Right lobe of liver (tissue), 6 donors: Measurements from ENCODE around the gene CNGB1. TPM values are rescaled to one million over a fixed set of nuclear protein-coding genes. Genes with fewer than 3 reads are reported as not detected.

ENCODE experiments used
- ATAC-seq, 4 donors: fragments of 200-7000 bp; cut with Tn5 transposase; one replicate each; pipeline ENCODE4 v1.9.1; 2020; ENCODE audit warnings: mild to moderate bottlenecking in 4 of 4, moderate library complexity in 4 of 4
- DNase-seq, 3 donors: peaks; one replicate each; pipeline ENCODE4 v3.0.0-alpha.2; 2020
- H3K27ac ChIP-seq, 3 donors: fragments of 200-600 bp; one replicate each; pipeline ENCODE4 v1.8.0; 2022
- H3K27me3 ChIP-seq, 2 donors: fragments of 200-600 bp; one replicate each; pipeline ENCODE4 v1.8.0; 2022
- H3K36me3 ChIP-seq, 4 donors: fragments of 200-600 bp; sonication (generic) in 1 of 4; one replicate each; pipeline versions ENCODE4 v1.5.1 to v1.8.0; 2017 to 2022; ENCODE audit warnings: control low read depth in 1 of 4
- H3K4me1 ChIP-seq, 4 donors: fragments of 200-600 bp; sonication (generic) in 1 of 4; one replicate each; pipeline versions ENCODE4 v1.5.1 to v1.8.0; 2017 to 2022; ENCODE audit warnings: control low read depth in 1 of 4
- H3K4me3 ChIP-seq, 3 donors: fragments of 200-600 bp; one replicate each; pipeline ENCODE4 v1.8.0; 2022
- H3K9me3 ChIP-seq, 4 donors: fragments of 200-600 bp; sonication (generic) in 1 of 4; one replicate each; pipeline versions ENCODE4 v1.5.1 to v1.8.0; 2017 to 2022; ENCODE audit warnings: control low read depth in 1 of 4
- CTCF ChIP-seq, 4 donors: fragments of 200-600 bp in 3 of 4; fragments of 450-650 bp in 1 of 4; IDR thresholded peaks; one replicate each; pipeline versions ENCODE4 v1.5.1 to v1.8.0; 2016 to 2022; ENCODE audit warnings: antibody characterized with exemption in 4 of 4, mild to moderate bottlenecking in 2 of 4
- POLR2A ChIP-seq: fragments of 450-650 bp; IDR thresholded peaks from one replicate; pipeline ENCODE4 v1.6.1; 2017; ENCODE audit warnings: antibody characterized with exemption, mild to moderate bottlenecking
- WGBS: methylation state at CpG from one replicate; pipeline ENCODE4 v1.1.6; 2018; ENCODE audit warnings: low coverage, low lambda C conversion rate; ENCODE audit not compliant: insufficient coverage; ENCODE audit errors: missing lambda C conversion rate; 5-methylcytosine and 5-hydroxymethylcytosine counted together
- intact Hi-C, 2 donors: fragments of 100-400 bp; cut with DNase I; formaldehyde crosslinking; loops; one replicate each; pipeline versions ENCODE4 v1.11.2 to v1.14.1; 2022
- total RNA-seq, 6 experiments: library from RNA; depleted of rRNA in 2 of 6; stranded (reverse); fragments of >200 nt in 2 of 6; fragmentation: NEBNext Ultra II Directional in 3 of 6; extraction: Animal tissue kit (Norgen Biotek cat#: 25700) in 3 of 6; gene quantifications; one replicate each; pipeline versions ENCODE4 v1.1.0 to v1.2.4, GENCODE V29; 2016 to 2023
- donor health status: DM: no; HTN: yes; CAD: no.
- donor health status: DM: no; HTN: no; CAD: no.
- donor health status: DM: no; HTN: no; CAD: no.
- donor health status: DM: no; HTN: yes; CAD: no.
- donor health status: DM: no; HTN: yes; CAD: no.

Gene CNGB1
- total RNA-seq, 6 experiments from 2014 or later: not detected

DNA sequence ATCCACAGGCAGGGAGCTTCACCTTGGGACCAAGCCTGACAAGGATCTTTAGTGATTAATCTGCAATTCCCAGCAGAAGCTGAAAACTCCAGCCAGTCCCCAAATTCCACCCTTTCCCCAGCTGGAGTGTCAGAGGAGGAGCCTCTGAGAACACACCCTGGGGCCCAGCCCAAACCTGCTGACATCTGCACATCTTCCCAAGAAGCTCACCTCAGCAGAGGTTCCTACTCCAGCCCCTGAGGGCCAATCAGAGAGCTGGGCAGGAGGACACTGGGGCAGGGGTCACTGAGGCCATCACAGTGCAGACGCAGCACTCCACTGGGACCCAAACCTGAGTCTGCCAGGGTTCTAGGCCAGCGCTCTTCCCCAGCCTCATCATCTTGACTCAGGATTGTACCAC, 44.9 kb downstream of the CNGB1 start:
- WGBS: no CpG with 5 or more reads among the region's 2 CpGs
- DNase-seq (no peak), ATAC-seq (no peak)
- H3K4me3 ChIP-seq: no peak overlapping the region
- H3K27me3 ChIP-seq: no peaks in the 10 kb centered on the region
- no peaks in the 10 kb centered on the region for H3K9me3 ChIP-seq
- no peak for TF ChIP-seq CTCF (IDR thresholded peaks at IDR 0.05)
- TF ChIP-seq POLR2A: no peak
- no peak overlapping the region for H3K27ac ChIP-seq
- no peaks in the 10 kb centered on the region for H3K36me3 ChIP-seq
- intact Hi-C loops: no loop called here
- H3K4me1 ChIP-seq: no peaks in the 10 kb centered on the region

DNA sequence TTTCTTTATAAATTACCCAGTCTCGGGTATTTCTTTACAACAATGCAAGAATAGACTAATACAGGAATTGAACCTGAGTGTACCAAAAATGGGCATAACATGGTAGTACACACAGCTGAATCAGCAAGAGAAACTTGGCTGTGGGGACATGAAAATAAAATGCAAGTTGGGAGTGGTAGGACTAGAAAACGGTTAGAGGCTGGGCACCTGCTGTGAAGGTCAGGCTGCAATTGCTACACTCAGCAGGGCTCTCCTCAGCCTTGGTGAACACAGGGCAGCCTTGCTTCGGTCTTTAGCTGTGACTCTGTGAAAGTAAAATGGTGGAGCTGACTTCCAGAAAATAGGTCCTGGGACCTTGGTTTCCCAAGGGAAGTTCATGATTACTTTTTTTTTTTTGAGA, 45.6 kb downstream of the CNGB1 start:
- ATAC-seq (no peak), DNase-seq (no peak)
- WGBS: 42% methylated on average over 2 of the region's 3 CpGs
- Histone ChIP-seq H3K36me3 (no peaks in the 10 kb centered on the region), H3K4me3 (no peak overlapping the region), H3K27ac (no peak overlapping the region), H3K27me3 (no peaks in the 10 kb centered on the region), H3K9me3 (no peaks in the 10 kb centered on the region), H3K4me1 (no peaks in the 10 kb centered on the region)
- TF ChIP-seq CTCF (IDR thresholded peaks at IDR 0.05) (no peak), POLR2A (no peak)
- intact Hi-C loops: no loop called here

- 81% methylated on average over 2 of the region's 6 CpGs for WGBS
- intact Hi-C loops: no loop called here
- Histone ChIP-seq H3K9me3 (no peaks in the 10 kb centered on the region), H3K4me3 (no peak overlapping the region), H3K4me1 (no peaks in the 10 kb centered on the region), H3K27ac (no peak overlapping the region), H3K36me3 (no peaks in the 10 kb centered on the region), H3K27me3 (no peaks in the 10 kb centered on the region)
- DNase-seq: no peak
- TF ChIP-seq CTCF (IDR thresholded peaks at IDR 0.05): no peak
- no peak for TF ChIP-seq POLR2A
- no peak for ATAC-seq
Observed at GRCh38 chr16:57924514-57924913, 46.4 kb downstream of the CNGB1 start.

DNA sequence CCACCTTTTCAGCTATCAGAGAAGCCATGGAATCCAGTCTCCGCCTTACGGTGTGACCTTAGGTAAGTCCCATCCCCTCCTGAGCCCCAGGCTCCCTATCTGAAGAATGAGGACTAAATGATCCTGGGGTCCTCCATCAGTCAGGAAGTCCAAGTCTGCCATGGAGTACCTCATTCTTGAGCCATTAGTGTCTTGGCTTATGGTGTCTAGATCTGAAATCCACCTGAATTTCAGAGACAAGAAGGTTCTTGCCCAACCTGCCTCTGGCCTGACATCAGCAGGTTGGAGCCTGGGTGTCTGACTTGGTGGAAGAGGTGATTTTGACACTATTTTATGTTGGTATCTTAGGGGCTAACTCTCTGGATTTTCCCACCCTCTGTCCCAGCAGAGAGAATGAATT, 47.1 kb downstream of the CNGB1 start:
- Histone ChIP-seq H3K9me3 (no peaks in the 10 kb centered on the region), H3K4me3 (no peak overlapping the region), H3K27ac (no peak overlapping the region), H3K4me1 (no peaks in the 10 kb centered on the region), H3K36me3 (no peaks in the 10 kb centered on the region), H3K27me3 (no peaks in the 10 kb centered on the region)
- intact Hi-C loops: no loop called here
- whole genome bisulfite sequencing: 100% methylated on average over 1 of the region's 2 CpGs
- TF ChIP-seq POLR2A (no peak), CTCF (IDR thresholded peaks at IDR 0.05) (no peak)
- ATAC-seq (no peak), DNase-seq (no peak)

DNA sequence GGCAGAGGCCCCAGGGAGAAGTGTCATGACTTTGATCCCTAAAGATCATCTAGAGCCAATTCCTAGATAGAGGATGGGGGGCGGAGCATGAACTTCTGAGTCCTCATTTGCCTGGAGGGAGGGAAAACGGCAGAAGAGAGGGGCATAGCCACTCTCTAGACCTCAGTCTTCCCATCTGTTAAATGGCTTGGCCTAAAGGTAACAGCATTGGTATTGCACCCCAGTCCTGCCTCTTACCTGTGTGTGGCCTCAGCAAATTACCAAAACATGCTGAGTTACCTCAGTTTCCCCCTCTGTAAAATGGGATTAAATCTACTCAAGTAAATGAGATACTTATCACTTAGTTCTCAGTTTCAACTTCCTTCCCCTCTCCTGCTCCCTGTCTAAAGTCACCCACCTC, 47.5 kb downstream of the CNGB1 start:
- H3K27ac ChIP-seq: no peak overlapping the region
- no peak for ATAC-seq
- no CpG with 5 or more reads among the region's 2 CpGs for WGBS
- no peaks in the 10 kb centered on the region for H3K27me3 ChIP-seq
- intact Hi-C loops: no loop called here
- TF ChIP-seq CTCF (IDR thresholded peaks at IDR 0.05) (no peak), POLR2A (no peak)
- H3K4me1 ChIP-seq: no peaks in the 10 kb centered on the region
- no peak overlapping the region for H3K4me3 ChIP-seq
- H3K36me3 ChIP-seq: no peaks in the 10 kb centered on the region
- no peaks in the 10 kb centered on the region for H3K9me3 ChIP-seq
- no peak for DNase-seq
